WI38 (cell line): Measurements from ENCODE around the gene TESK2.

ENCODE experiments used
- H3K4me3 ChIP-seq: 2 replicates; pipeline ENCODE4 v1.5.1; 2011; ENCODE audit warnings: low read depth, mild to moderate bottlenecking, control low read depth, low read length
- CTCF ChIP-seq: IDR thresholded peaks from 2 replicates; pipeline ENCODE4 v1.5.1; 2012; ENCODE audit warnings: low read depth, mild to moderate bottlenecking, control low read depth, low read length

The TESK2 gene

GRCh38 chr1:45503462-45504360, 12.7 kb upstream of the TESK2 start:
- no peak for TF ChIP-seq CTCF
- no peak overlapping the region for H3K4me3 ChIP-seq

- TF ChIP-seq CTCF, result no peak
- H3K4me3 ChIP-seq, result no peak overlapping the region
Measured at GRCh38 chr1:45501505-45501859, 10.5 kb upstream of the TESK2 start.

- TF ChIP-seq CTCF, result no peak
- H3K4me3 ChIP-seq, result peak overlapping the region; percentile 70
Measured at GRCh38 chr1:45499415-45499769, 8.4 kb upstream of the TESK2 start.

- no peak for TF ChIP-seq CTCF
- H3K4me3 ChIP-seq, result no peak overlapping the region
Measured at GRCh38 chr1:45498279-45498678, 7.3 kb upstream of the TESK2 start.

GRCh38 chr1:45493116-45493697, 2.2 kb upstream of the TESK2 start:
- TF ChIP-seq CTCF, result no peak; the same call in 1 of the 2 replicates
- H3K4me3 ChIP-seq, result no peak overlapping the region

- TF ChIP-seq CTCF, result no peak
- no peak overlapping the region for H3K4me3 ChIP-seq
Measured at GRCh38 chr1:45492691-45493090, 1.7 kb upstream of the TESK2 start.
